ENCODE results near the gene PRDM1. TPM values are rescaled to one million over a fixed set of nuclear protein-coding genes. Genes with fewer than 3 reads are reported as not detected.
"Not testable (repeated sequence)": the region's sequence is repeated elsewhere in the genome, so short reads cannot be mapped to it uniquely, and the experiment has no call there.

Gene PRDM1
- total RNA-seq, 4 donors from 2014 or later = 6.4 to 57.8 (median 14.9) TPM

- TF ChIP-seq, protein P1, sequence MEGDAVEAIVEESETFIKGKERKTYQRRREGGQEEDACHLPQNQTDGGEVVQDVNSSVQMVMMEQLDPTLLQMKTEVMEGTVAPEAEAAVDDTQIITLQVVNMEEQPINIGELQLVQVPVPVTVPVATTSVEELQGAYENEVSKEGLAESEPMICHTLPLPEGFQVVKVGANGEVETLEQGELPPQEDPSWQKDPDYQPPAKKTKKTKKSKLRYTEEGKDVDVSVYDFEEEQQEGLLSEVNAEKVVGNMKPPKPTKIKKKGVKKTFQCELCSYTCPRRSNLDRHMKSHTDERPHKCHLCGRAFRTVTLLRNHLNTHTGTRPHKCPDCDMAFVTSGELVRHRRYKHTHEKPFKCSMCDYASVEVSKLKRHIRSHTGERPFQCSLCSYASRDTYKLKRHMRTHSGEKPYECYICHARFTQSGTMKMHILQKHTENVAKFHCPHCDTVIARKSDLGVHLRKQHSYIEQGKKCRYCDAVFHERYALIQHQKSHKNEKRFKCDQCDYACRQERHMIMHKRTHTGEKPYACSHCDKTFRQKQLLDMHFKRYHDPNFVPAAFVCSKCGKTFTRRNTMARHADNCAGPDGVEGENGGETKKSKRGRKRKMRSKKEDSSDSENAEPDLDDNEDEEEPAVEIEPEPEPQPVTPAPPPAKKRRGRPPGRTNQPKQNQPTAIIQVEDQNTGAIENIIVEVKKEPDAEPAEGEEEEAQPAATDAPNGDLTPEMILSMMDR (IDR thresholded peaks at IDR 0.05) = no peak
- no peak for TF ChIP-seq POLR2A (IDR thresholded peaks at IDR 0.05)
- no peaks in the 10 kb centered on the region for H3K36me3 ChIP-seq
Observed at GRCh38 chr6:106149472-106150069, 63.4 kb downstream of the PRDM1 start.

GRCh38 chr6:106152476-106152875 lies 66.3 kb downstream of the PRDM1 start:
- H3K36me3 ChIP-seq, H3K4me1 ChIP-seq, H3K27ac ChIP-seq, H3K4me3 ChIP-seq, DNase-seq, H3K27me3 ChIP-seq, H3K9me3 ChIP-seq: not testable (repeated sequence)

More at GRCh38 chr6:106149472-106150069, 63.4 kb downstream of the PRDM1 start:
- Histone ChIP-seq H3K27ac (no peak overlapping the region), H3K4me3 (no peak overlapping the region), H3K4me1 (no peaks in the 10 kb centered on the region), H3K27me3 (no peaks in the 10 kb centered on the region), H3K9me3 (no peaks in the 10 kb centered on the region)
- no peak for DNase-seq

DNA sequence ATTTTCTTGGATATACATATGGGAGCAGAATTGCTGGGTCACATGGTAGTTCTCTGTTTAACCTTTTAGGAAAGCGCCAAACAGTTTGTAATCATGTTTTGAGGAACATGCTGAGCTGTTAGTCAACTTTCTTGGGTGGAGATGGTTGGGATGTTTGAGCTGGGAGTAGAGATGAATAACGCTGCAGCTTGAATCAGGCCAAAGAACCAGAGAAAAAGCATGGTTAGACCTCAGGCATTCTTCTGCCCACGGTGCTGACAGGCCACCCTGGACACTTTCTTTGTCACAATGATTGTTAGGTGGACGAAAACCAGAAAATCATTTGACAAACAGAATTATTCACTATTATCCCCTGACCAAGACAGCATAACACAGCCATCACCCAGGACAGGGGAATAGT lies 66.8 kb downstream of the PRDM1 start:
- Histone ChIP-seq H3K4me1 (no peaks in the 10 kb centered on the region), H3K9me3 (no peaks in the 10 kb centered on the region), H3K27ac (no peak overlapping the region), H3K36me3 (no peaks in the 10 kb centered on the region), H3K27me3 (no peaks in the 10 kb centered on the region), H3K4me3 (no peak overlapping the region)
- TF ChIP-seq, protein P1 (IDR thresholded peaks at IDR 0.05) = no peak
- TF ChIP-seq POLR2A (IDR thresholded peaks at IDR 0.05) = no peak
- DNase-seq = no peak

- no peaks in the 10 kb centered on the region for H3K4me1 ChIP-seq
- no peak for DNase-seq
- no peak overlapping the region for H3K4me3 ChIP-seq
- TF ChIP-seq, protein P1 (IDR thresholded peaks at IDR 0.05) = no peak
- no peak for TF ChIP-seq POLR2A (IDR thresholded peaks at IDR 0.05)
- H3K27ac ChIP-seq = no peak overlapping the region
- no peaks in the 10 kb centered on the region for H3K36me3 ChIP-seq
- no peaks in the 10 kb centered on the region for H3K27me3 ChIP-seq
- H3K9me3 ChIP-seq = no peaks in the 10 kb centered on the region
Observed at GRCh38 chr6:106154326-106154725, 68.2 kb downstream of the PRDM1 start.

GRCh38 chr6:106155219-106155830 lies 69.2 kb downstream of the PRDM1 start:
- TF ChIP-seq, protein P1 (IDR thresholded peaks at IDR 0.05) = no peak
- TF ChIP-seq POLR2A (IDR thresholded peaks at IDR 0.05) = no peak
- no peak overlapping the region for H3K4me3 ChIP-seq
- H3K9me3 ChIP-seq = no peaks in the 10 kb centered on the region
- no peak overlapping the region for H3K27ac ChIP-seq
- no peaks in the 10 kb centered on the region for H3K36me3 ChIP-seq
- DNase-seq = no peak
- no peaks in the 10 kb centered on the region for H3K27me3 ChIP-seq
- H3K4me1 ChIP-seq = no peaks in the 10 kb centered on the region

- Histone ChIP-seq H3K36me3 (no peaks in the 10 kb centered on the region), H3K27ac (no peak overlapping the region), H3K27me3 (no peaks in the 10 kb centered on the region), H3K9me3 (no peaks in the 10 kb centered on the region), H3K4me3 (no peak overlapping the region), H3K4me1 (no peaks in the 10 kb centered on the region)
- no peak for DNase-seq
- no peak for TF ChIP-seq POLR2A (IDR thresholded peaks at IDR 0.05)
- TF ChIP-seq, protein P1 (IDR thresholded peaks at IDR 0.05) = no peak
Observed at GRCh38 chr6:106156413-106156812, 70.3 kb downstream of the PRDM1 start.

Data from Peyer's patch (tissue), 4 donors.